Measurements from ENCODE around the gene NHLRC2. TPM values are rescaled to one million over a fixed set of nuclear protein-coding genes. Genes with fewer than 3 reads are reported as not detected.

The NHLRC2 gene
- total and polyA plus RNA-seq, 2 donors (not counting 1 experiment from before 2014, with no cell fraction given) = 5.7 to 59.8 TPM

GRCh38 chr10:113842171-113842570 lies 12.3 kb upstream of the NHLRC2 start:
- CTCF ChIA-PET = no interaction called here

GRCh38 chr10:113843972-113844485 lies 10.4 kb upstream of the NHLRC2 start:
- TF ChIP-seq EZH2 (IDR thresholded peaks at IDR 0.05; ENCODE audit: borderline replicate concordance, insufficient read depth, low read depth, low read length, poor library complexity, severe bottlenecking) (no peak), CTCF (IDR thresholded peaks at IDR 0.05) (no peak)
- peaks cover 4% of the 10 kb centered on the region in 2 donors for H3K4me1 ChIP-seq (ENCODE audit: control insufficient read depth in 2 of 2, insufficient read depth in 2 of 2, low read length in 2 of 2)
- no peak overlapping the region for H2AFZ ChIP-seq (ENCODE audit: insufficient read depth, low read depth, low read length, poor library complexity, severe bottlenecking)
- no peak overlapping the region for H3K27ac ChIP-seq (ENCODE audit: low read length in 2 of 2)
- no peak overlapping the region for H3K4me3 Mint-ChIP-seq
- ChIA-PET CTCF (interaction anchor here (1.0 kb wide), 1 partner anchor 42 kb away, joined by 3 read pairs; no protein-coding TSS in a partner anchor), POLR2A (no interaction called here)
- H3K27ac Mint-ChIP-seq = no peak overlapping the region
- no peak overlapping the region for H3K4me2 ChIP-seq (replicated peaks; ENCODE audit: low read depth, low read length, poor library complexity, severe bottlenecking)
- H3K4me3 ChIP-seq (ENCODE audit: control extremely low read depth in 1 of 5, extremely low read depth in 1 of 5, insufficient read depth in 1 of 5, low read depth in 2 of 5, low read length in 4 of 5) = no peak overlapping the region
- ATAC-seq (ENCODE audit: low read depth) (no peak), DNase-seq (no peak)
- peaks cover 10% of the 10 kb centered on the region for H3K4me1 Mint-ChIP-seq
- no peaks in the 10 kb centered on the region for H3K27me3 Mint-ChIP-seq
- WGBS (ENCODE audit: insufficient coverage) = 14% methylated on average over 3 of the region's 6 CpGs
- no peaks in the 10 kb centered on the region for H3K9me3 Mint-ChIP-seq (ENCODE audit: insufficient read depth)
- H3K9me3 ChIP-seq (ENCODE audit: control extremely low read depth in 1 of 3, control insufficient read depth in 2 of 3, insufficient read depth in 1 of 3, low read length in 2 of 3) = no peaks in the 10 kb centered on the region
- no peaks in the 10 kb centered on the region for H3K36me3 ChIP-seq (replicated peaks in 1 of 2; ENCODE audit: control extremely low read depth in 1 of 2, control insufficient read depth in 1 of 2, extremely low read depth in 1 of 2, insufficient read depth in 2 of 2, low read length in 1 of 2)
- no peaks in the 10 kb centered on the region for H4K20me1 ChIP-seq (ENCODE audit: control insufficient read depth, insufficient read depth, low read length, poor library complexity, severe bottlenecking)
- intact Hi-C loops (cut with micrococcal nuclease) = loop anchor here (5.0 kb wide), 1 partner anchor 42 kb away; no protein-coding TSS in a partner anchor
- H3K79me2 ChIP-seq (ENCODE audit: control insufficient read depth, insufficient read depth, low read length) = no peaks in the 10 kb centered on the region
- H3K9ac ChIP-seq (ENCODE audit: low read length) = no peak overlapping the region
- no peaks in the 10 kb centered on the region for H3K27me3 ChIP-seq (replicated peaks in 1 of 4; ENCODE audit: control extremely low read depth in 1 of 4, control insufficient read depth in 3 of 4, insufficient read depth in 4 of 4, low read length in 3 of 4)

More at GRCh38 chr10:113842171-113842570, 12.3 kb upstream of the NHLRC2 start:
- H3K27me3 ChIP-seq (replicated peaks in 1 of 4; ENCODE audit: control extremely low read depth in 1 of 4, control insufficient read depth in 3 of 4, insufficient read depth in 4 of 4, low read length in 3 of 4) = no peaks in the 10 kb centered on the region
- POLR2A ChIA-PET = no interaction called here
- no peak overlapping the region for H3K27ac ChIP-seq (ENCODE audit: low read length in 2 of 2)
- H3K27me3 Mint-ChIP-seq = no peaks in the 10 kb centered on the region
- H3K9ac ChIP-seq (ENCODE audit: low read length) = no peak overlapping the region
- H3K9me3 Mint-ChIP-seq (ENCODE audit: insufficient read depth) = no peaks in the 10 kb centered on the region
- H3K79me2 ChIP-seq (ENCODE audit: control insufficient read depth, insufficient read depth, low read length) = no peaks in the 10 kb centered on the region
- intact Hi-C loops (cut with micrococcal nuclease) = loop anchor here (5.0 kb wide), 1 partner anchor 40 kb away; no protein-coding TSS in a partner anchor
- no peak overlapping the region for H3K27ac Mint-ChIP-seq
- peaks cover 4% of the 10 kb centered on the region in 2 donors for H3K4me1 ChIP-seq (ENCODE audit: control insufficient read depth in 2 of 2, insufficient read depth in 2 of 2, low read length in 2 of 2)
- no CpG with 5 or more reads among the region's 1 CpG for WGBS (ENCODE audit: insufficient coverage)
- no peaks in the 10 kb centered on the region for H4K20me1 ChIP-seq (ENCODE audit: control insufficient read depth, insufficient read depth, low read length, poor library complexity, severe bottlenecking)
- no peak overlapping the region for H3K4me3 ChIP-seq (ENCODE audit: control extremely low read depth in 1 of 5, extremely low read depth in 1 of 5, insufficient read depth in 1 of 5, low read depth in 2 of 5, low read length in 4 of 5)
- no peak overlapping the region for H3K4me3 Mint-ChIP-seq
- H2AFZ ChIP-seq (ENCODE audit: insufficient read depth, low read depth, low read length, poor library complexity, severe bottlenecking) = no peak overlapping the region
- H3K4me2 ChIP-seq (replicated peaks; ENCODE audit: low read depth, low read length, poor library complexity, severe bottlenecking) = no peak overlapping the region
- no peak for ATAC-seq (ENCODE audit: low read depth)
- peaks cover 10% of the 10 kb centered on the region for H3K4me1 Mint-ChIP-seq
- no peak for TF ChIP-seq EZH2 (IDR thresholded peaks at IDR 0.05; ENCODE audit: borderline replicate concordance, insufficient read depth, low read depth, low read length, poor library complexity, severe bottlenecking)
- no peak for TF ChIP-seq CTCF (IDR thresholded peaks at IDR 0.05)
- DNase-seq = no peak
- no peaks in the 10 kb centered on the region for H3K36me3 ChIP-seq (replicated peaks in 1 of 2; ENCODE audit: control extremely low read depth in 1 of 2, control insufficient read depth in 1 of 2, extremely low read depth in 1 of 2, insufficient read depth in 2 of 2, low read length in 1 of 2)
- H3K9me3 ChIP-seq (ENCODE audit: control extremely low read depth in 1 of 3, control insufficient read depth in 2 of 3, insufficient read depth in 1 of 3, low read length in 2 of 3) = no peaks in the 10 kb centered on the region

Measured in B cell (primary cell).